Hepatocyte (in vitro differentiated cells): Measurements from ENCODE around the gene VTA1. TPM values are rescaled to one million over a fixed set of nuclear protein-coding genes. Genes with fewer than 3 reads are reported as not detected.
"Not testable (repeated sequence)": the region's sequence is repeated elsewhere in the genome, so short reads cannot be mapped to it uniquely, and the experiment has no call there.

Experiments used
- DNase-seq: peaks from one replicate; pipeline ENCODE4 v3.0.0-alpha.2; 2016; ENCODE audit warnings: low spot score
- H2AFZ ChIP-seq: fragments of 200-600 bp; sonication (generic); 2 replicates; pipeline ENCODE4 v1.6.0; 2016; ENCODE audit warnings: antibody characterized with exemption, mild to moderate bottlenecking
- H3K27ac ChIP-seq: fragments of 200-600 bp; sonication (generic); 2 replicates; pipeline ENCODE4 v1.5.1; 2016; ENCODE audit warnings: mild to moderate bottlenecking
- H3K27me3 ChIP-seq: fragments of 200-600 bp; sonication (generic); 2 replicates; pipeline ENCODE4 v1.6.1; 2016
- H3K36me3 ChIP-seq: fragments of 200-600 bp; sonication (generic); replicated peaks from 2 replicates; pipeline ENCODE4 v1.5.1; 2016; ENCODE audit warnings: low read depth; ENCODE audit not compliant: insufficient read depth
- H3K4me1 ChIP-seq: fragments of 200-600 bp; sonication (generic); 2 replicates; pipeline ENCODE4 v1.5.1; 2016; ENCODE audit warnings: mild to moderate bottlenecking, moderate library complexity; ENCODE audit not compliant: insufficient read depth
- H3K4me2 ChIP-seq: fragments of 200-600 bp; sonication (generic); 2 replicates; pipeline ENCODE4 v1.6.0; 2016
- H3K4me3 ChIP-seq: fragments of 200-600 bp; sonication (generic); 2 replicates; pipeline ENCODE4 v1.5.1; 2016; ENCODE audit warnings: mild to moderate bottlenecking
- H3K79me2 ChIP-seq: fragments of 200-600 bp; sonication (generic); 2 replicates; pipeline ENCODE4 v1.6.0; 2017; ENCODE audit warnings: mild to moderate bottlenecking
- H3K9me2 ChIP-seq: fragments of 200-600 bp; sonication (generic); replicated peaks from 2 replicates; pipeline ENCODE4 v1.6.0; 2017; ENCODE audit warnings: mild to moderate bottlenecking; ENCODE audit not compliant: insufficient read depth
- H3K9me3 ChIP-seq: fragments of 200-600 bp; sonication (generic); 2 replicates; pipeline ENCODE4 v1.5.1; 2016; ENCODE audit warnings: low read depth, mild to moderate bottlenecking
- H4K20me1 ChIP-seq: fragments of 200-600 bp; sonication (generic); 2 replicates; pipeline ENCODE4 v1.6.0; 2016; ENCODE audit warnings: mild to moderate bottlenecking; ENCODE audit not compliant: insufficient read depth, poor library complexity, severe bottlenecking
- CTCF ChIP-seq: fragments of 200-600 bp; sonication (generic); IDR thresholded peaks from 2 replicates; pipeline ENCODE4 v1.5.1; 2016; ENCODE audit warnings: antibody characterized with exemption, mild to moderate bottlenecking; ENCODE audit not compliant: poor library complexity
- EZH2 ChIP-seq: fragments of 200-600 bp; sonication (generic); IDR thresholded peaks from 2 replicates; pipeline ENCODE4 v1.6.1; 2016; ENCODE audit warnings: antibody characterized with exemption, mild to moderate bottlenecking, borderline replicate concordance
- EZH2phosphoT487 ChIP-seq: fragments of 200-600 bp; sonication (generic); IDR thresholded peaks from one replicate; pipeline ENCODE4 v1.6.1; 2018; ENCODE audit warnings: antibody characterized with exemption, mild to moderate bottlenecking, low read depth, moderate library complexity; ENCODE audit not compliant: unreplicated experiment, severe bottlenecking
- WGBS: methylation state at CpG from one replicate; pipeline ENCODE4 v1.1.6; 2016; ENCODE audit warnings: low lambda C conversion rate; ENCODE audit errors: missing lambda C conversion rate; 5-methylcytosine and 5-hydroxymethylcytosine counted together
- polyA plus RNA-seq: library from polyadenylated mRNA; unstranded; fragments of >200 nt; fragmentation: Nextera tagmentation; extraction: Ambion mirVana; gene quantifications from 2 replicates; pipeline ENCODE4 v1.2.1, GENCODE V29; 2016
- total RNA-seq: library from RNA; depleted of rRNA; stranded (reverse); fragments of >200 nt; gene quantifications from 2 replicates; pipeline ENCODE4 v1.2.3, GENCODE V29; 2014

Gene VTA1
- 93.2 and 99.2 TPM in 2 replicates for total RNA-seq
- 65.7 and 77.6 TPM in 2 replicates for polyA plus RNA-seq

- peaks cover 48% of the 10 kb centered on the region for H3K79me2 ChIP-seq
- no peaks in the 10 kb centered on the region for H3K36me3 ChIP-seq
- no peaks in the 10 kb centered on the region for H3K27me3 ChIP-seq
- DNase-seq, result peak; percentile 98
- H3K4me1 ChIP-seq, result peaks cover 14% of the 10 kb centered on the region
- peak within 1 kb of the TSS; percentile 76 for H3K4me3 ChIP-seq
- peak within 1 kb of the TSS; percentile 44 for H3K27ac ChIP-seq
- WGBS, result under 1% methylated on average over 38 of the region's 38 CpGs
- TF ChIP-seq CTCF (peak; percentile 95), EZH2 (no peak), EZH2phosphoT487 (no peak)
- no peaks in the 10 kb centered on the region for H3K9me2 ChIP-seq
- peak within 1 kb of the TSS; percentile 87 for H3K4me2 ChIP-seq
- H4K20me1 ChIP-seq, result peaks cover 4% of the 10 kb centered on the region
- H2AFZ ChIP-seq, result peak within 1 kb of the TSS; percentile 86
- no peaks in the 10 kb centered on the region for H3K9me3 ChIP-seq
Observed at GRCh38 chr6:142146828-142147662, at the start of gene VTA1, which contains the start of gene NMBR. VTA1 (plus strand) TSS chr6:142147263; CDS start chr6:142147288, 25 bp downstream. NMBR (minus strand) TSS chr6:142147122; CDS start chr6:142088658, 58,464 bp downstream.

GRCh38 chr6:142104820-142105219 is 42.2 kb upstream of the VTA1 start:
- H2AFZ ChIP-seq, H4K20me1 ChIP-seq, DNase-seq, H3K27ac ChIP-seq, H3K9me2 ChIP-seq, H3K36me3 ChIP-seq, H3K79me2 ChIP-seq, H3K4me2 ChIP-seq, H3K4me3 ChIP-seq, H3K27me3 ChIP-seq, H3K4me1 ChIP-seq, H3K9me3 ChIP-seq: not testable (repeated sequence)
- WGBS, result 90% methylated on average over 5 of the region's 5 CpGs

- H3K36me3 ChIP-seq, H3K9me3 ChIP-seq, H4K20me1 ChIP-seq, H3K27ac ChIP-seq, H3K27me3 ChIP-seq, H3K4me3 ChIP-seq, H3K4me1 ChIP-seq, H2AFZ ChIP-seq, H3K9me2 ChIP-seq, H3K79me2 ChIP-seq, DNase-seq, H3K4me2 ChIP-seq: not testable (repeated sequence)
- WGBS, result 93% methylated on average over 9 of the region's 9 CpGs
Observed at GRCh38 chr6:142110820-142111219, 36.2 kb upstream of the VTA1 start.

- 0% methylated on average over 4 of the region's 4 CpGs for WGBS
Observed at GRCh38 chr6:142112451-142113061, 34.5 kb upstream of the VTA1 start.

More at GRCh38 chr6:142112451-142113061, 34.5 kb upstream of the VTA1 start:
- Histone ChIP-seq H3K9me2 (no peaks in the 10 kb centered on the region), H2AFZ (no peak overlapping the region), H3K9me3 (no peaks in the 10 kb centered on the region), H3K79me2 (no peaks in the 10 kb centered on the region), H3K4me1 (no peaks in the 10 kb centered on the region), H3K4me2 (no peak overlapping the region), H3K27ac (no peak overlapping the region), H3K27me3 (no peaks in the 10 kb centered on the region), H3K4me3 (no peak overlapping the region), H4K20me1 (no peaks in the 10 kb centered on the region), H3K36me3 (no peaks in the 10 kb centered on the region)
- peak; percentile 88 for TF ChIP-seq CTCF
- no peak for TF ChIP-seq EZH2phosphoT487
- DNase-seq, result peak; percentile 87
